ENCODE measurements around the gene UBE2U. TPM values are rescaled to one million over a fixed set of nuclear protein-coding genes. Genes with fewer than 3 reads are reported as not detected.
"Not testable (repeated sequence)": the region's sequence is repeated elsewhere in the genome, so short reads cannot be mapped to it uniquely, and the experiment has no call there.

Gene UBE2U
- total and polyA plus RNA-seq, 2 of the 4 experiments (the other 2 are of a cell fraction): not detected

GRCh38 chr1:64248065-64248464 is 44.6 kb downstream of the UBE2U start:
- Histone ChIP-seq H3K4ac (ENCODE audit: low read depth, low read length) (no peak overlapping the region), H3K23ac (ENCODE audit: low read depth, low read length) (no peak overlapping the region), H2BK5ac (ENCODE audit: low read depth, low read length, poor library complexity, severe bottlenecking) (no peak overlapping the region), H3K9ac (ENCODE audit: low read depth, low read length) (no peak overlapping the region), H2AK5ac (ENCODE audit: low read depth, low read length) (no peak overlapping the region), H2AFZ (replicated peaks; ENCODE audit: low read length, poor library complexity) (no peak overlapping the region), H3K9me1 (ENCODE audit: insufficient read depth, low read length) (no peaks in the 10 kb centered on the region), H2BK15ac (ENCODE audit: low read depth, low read length) (no peak overlapping the region), H3K27me3 (ENCODE audit: control insufficient read depth, insufficient read depth, low read length) (peaks cover 9% of the 10 kb centered on the region), H4K20me1 (ENCODE audit: insufficient read depth, low read length) (no peaks in the 10 kb centered on the region), H3K4me3 (ENCODE audit: insufficient read depth, low read depth, low read length) (no peak overlapping the region), H3K36me3 (ENCODE audit: control insufficient read depth, insufficient read depth, low read length) (no peaks in the 10 kb centered on the region), H3K4me1 (ENCODE audit: control insufficient read depth, insufficient read depth, low read length) (no peaks in the 10 kb centered on the region), H4K5ac (ENCODE audit: low read depth, low read length) (no peak overlapping the region), H3K14ac (replicated peaks; ENCODE audit: low read depth, low read length) (no peak overlapping the region), H3K56ac (ENCODE audit: extremely low read depth, insufficient read depth, low read length) (no peak overlapping the region), H3K4me2 (ENCODE audit: low read depth, low read length) (no peak overlapping the region), H2BK120ac (ENCODE audit: low read depth, low read length) (no peak overlapping the region), H3K79me1 (ENCODE audit: low read depth in 1 of 2, low read length in 2 of 2) (no peaks in the 10 kb centered on the region), H4K8ac (ENCODE audit: low read depth in 2 of 2, low read length in 2 of 2) (no peak overlapping the region), H2BK20ac (ENCODE audit: low read depth, low read length) (no peak overlapping the region), H3K27ac (ENCODE audit: insufficient read depth, low read length) (no peak overlapping the region), H3K18ac (ENCODE audit: low read depth, low read length) (no peak overlapping the region), H2AK9ac (replicated peaks; ENCODE audit: low read depth, low read length, poor library complexity) (no peak overlapping the region), H3K9me3 (ENCODE audit: control insufficient read depth, insufficient read depth, low read length) (no peaks in the 10 kb centered on the region), H4K91ac (ENCODE audit: insufficient read depth, low read depth, low read length) (no peak overlapping the region)
- in situ Hi-C loops (cut with MboI; ENCODE audit: low sequenced_read_pairs) (loop anchor here (10.0 kb wide), 1 partner anchor 473 kb away; the partner anchor contains the start of gene ROR1), dilution Hi-C loops (cut with HindIII; ENCODE audit: low sequenced_read_pairs, unreplicated experiment) (no loop called here), intact Hi-C loops (cut with micrococcal nuclease) (loop anchor here (10.0 kb wide), 1 partner anchor 213 kb away; no protein-coding TSS in a partner anchor)
- ChIA-PET CTCF (interaction anchor here (1.0 to 1.9 kb wide), 4 partner anchors 84 to 672 kb away, joined by 3 to 5 read pairs (median 4); no protein-coding TSS in a partner anchor), POLR2A (ENCODE audit: unreplicated experiment) (no interaction called here)
- no peak for TF ChIP-seq FOS (IDR thresholded peaks at IDR 0.05; ENCODE audit: low read depth, low read length)
- no peak for TF ChIP-seq RFX5 (IDR thresholded peaks at IDR 0.05; ENCODE audit: low read depth, low read length)
- TF ChIP-seq, protein P1, sequence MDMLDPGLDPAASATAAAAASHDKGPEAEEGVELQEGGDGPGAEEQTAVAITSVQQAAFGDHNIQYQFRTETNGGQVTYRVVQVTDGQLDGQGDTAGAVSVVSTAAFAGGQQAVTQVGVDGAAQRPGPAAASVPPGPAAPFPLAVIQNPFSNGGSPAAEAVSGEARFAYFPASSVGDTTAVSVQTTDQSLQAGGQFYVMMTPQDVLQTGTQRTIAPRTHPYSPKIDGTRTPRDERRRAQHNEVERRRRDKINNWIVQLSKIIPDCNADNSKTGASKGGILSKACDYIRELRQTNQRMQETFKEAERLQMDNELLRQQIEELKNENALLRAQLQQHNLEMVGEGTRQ (IDR thresholded peaks at IDR 0.05; ENCODE audit: low read depth, low read length): no peak
- no peak for TF ChIP-seq SMC3 (IDR thresholded peaks at IDR 0.05; ENCODE audit: low read depth, low read length)
- no peak for TF ChIP-seq RAD21 (IDR thresholded peaks at IDR 0.05; ENCODE audit: low read length)
- TF ChIP-seq POLR2A (IDR thresholded peaks at IDR 0.05; ENCODE audit: low read depth, low read length): no peak
- TF ChIP-seq CHD1 (IDR thresholded peaks at IDR 0.05; ENCODE audit: low read depth, low read length): no peak
- no peak for TF ChIP-seq MAFK (IDR thresholded peaks at IDR 0.05; ENCODE audit: low read depth, low read length)
- no TSS peak for BruUV-seq (replicated peaks)
- WGBS, 2 experiments (ENCODE audit: extremely low coverage in 2 of 2, insufficient read length in 1 of 2): no CpG with 5 or more reads among the region's 5 CpGs
- DNase-seq (no peak), ATAC-seq (ENCODE audit: low read depth) (no peak)

- H3K56ac ChIP-seq (ENCODE audit: extremely low read depth, insufficient read depth, low read length); H3K23ac ChIP-seq (ENCODE audit: low read depth, low read length); CTCF ChIA-PET; H2BK5ac ChIP-seq (ENCODE audit: low read depth, low read length, poor library complexity, severe bottlenecking); H4K20me1 ChIP-seq (ENCODE audit: insufficient read depth, low read length); H3K4me3 ChIP-seq (ENCODE audit: insufficient read depth, low read depth, low read length); H2AFZ ChIP-seq (replicated peaks; ENCODE audit: low read length, poor library complexity); H3K27me3 ChIP-seq (ENCODE audit: control insufficient read depth, insufficient read depth, low read length); dilution Hi-C loops (cut with HindIII; ENCODE audit: low sequenced_read_pairs, unreplicated experiment); H3K79me1 ChIP-seq (ENCODE audit: low read depth in 1 of 2, low read length in 2 of 2); H3K9me3 ChIP-seq (ENCODE audit: control insufficient read depth, insufficient read depth, low read length); H3K4ac ChIP-seq (ENCODE audit: low read depth, low read length); H3K36me3 ChIP-seq (ENCODE audit: control insufficient read depth, insufficient read depth, low read length); ATAC-seq (ENCODE audit: low read depth); H2BK15ac ChIP-seq (ENCODE audit: low read depth, low read length); H4K5ac ChIP-seq (ENCODE audit: low read depth, low read length); BruUV-seq (replicated peaks); H2BK20ac ChIP-seq (ENCODE audit: low read depth, low read length); POLR2A ChIA-PET (ENCODE audit: unreplicated experiment); H2AK5ac ChIP-seq (ENCODE audit: low read depth, low read length); H2AK9ac ChIP-seq (replicated peaks; ENCODE audit: low read depth, low read length, poor library complexity); H3K9me1 ChIP-seq (ENCODE audit: insufficient read depth, low read length); H3K4me2 ChIP-seq (ENCODE audit: low read depth, low read length); H2BK120ac ChIP-seq (ENCODE audit: low read depth, low read length); H4K91ac ChIP-seq (ENCODE audit: insufficient read depth, low read depth, low read length); H3K4me1 ChIP-seq (ENCODE audit: control insufficient read depth, insufficient read depth, low read length); H4K8ac ChIP-seq (ENCODE audit: low read depth in 2 of 2, low read length in 2 of 2); H3K27ac ChIP-seq (ENCODE audit: insufficient read depth, low read length); H3K18ac ChIP-seq (ENCODE audit: low read depth, low read length); intact Hi-C loops (cut with micrococcal nuclease); DNase-seq; H3K14ac ChIP-seq (replicated peaks; ENCODE audit: low read depth, low read length); H3K9ac ChIP-seq (ENCODE audit: low read depth, low read length): not testable (repeated sequence)
- in situ Hi-C loops (cut with MboI; ENCODE audit: low sequenced_read_pairs): loop anchor here (25.0 kb wide), 2 partner anchors 737 to 938 kb away; partner anchors contain the start of gene FOXD3
- WGBS, 2 experiments (ENCODE audit: extremely low coverage in 2 of 2, insufficient read length in 1 of 2): no CpG with 5 or more reads among the region's 2 CpGs
Observed at GRCh38 chr1:64250472-64250871, 47.0 kb downstream of the UBE2U start.
